ENCODE data around the gene JAG2.

GRCh38 chr14:105117710-105118385 is 50.7 kb downstream of the JAG2 start:
- TF ChIP-seq PBX3 (CRISPR knock-in tag; IDR thresholded peaks at IDR 0.05) (no peak), REPIN1 (tag by site-specific recombination; IDR thresholded peaks at IDR 0.05; ENCODE audit: low read depth) (no peak), CTCF (tag by site-specific recombination; IDR thresholded peaks at IDR 0.05) (no peak), ZNF18 (tag by site-specific recombination; IDR thresholded peaks at IDR 0.05) (no peak), PRDM10 (tag by site-specific recombination; IDR thresholded peaks at IDR 0.05) (no peak), ZNF24 (tag by site-specific recombination; IDR thresholded peaks at IDR 0.05) (no peak), ATF2 (tag by site-specific recombination; IDR thresholded peaks at IDR 0.05; ENCODE audit: low read depth) (no peak), ZNF184 (tag by site-specific recombination; IDR thresholded peaks at IDR 0.05) (no peak), ZSCAN30 (tag by site-specific recombination; IDR thresholded peaks at IDR 0.05) (no peak), TCF7L2 (IDR thresholded peaks at IDR 0.05; ENCODE audit: borderline replicate concordance, low read depth, low read length) (no peak), ZNF274 (IDR thresholded peaks at IDR 0.05; ENCODE audit: low read length) (no peak), ZNF274 (tag by site-specific recombination; IDR thresholded peaks at IDR 0.05; ENCODE audit: borderline replicate concordance) (no peak), REST (tag by site-specific recombination; IDR thresholded peaks at IDR 0.05) (no peak)
